Cerebellar nuclear complex (tissue), 1 donor: ENCODE measurements around the gene ANTKMT.
"Not testable (repeated sequence)": the region's sequence is repeated elsewhere in the genome, so short reads cannot be mapped to it uniquely, and the experiment has no call there.

ENCODE experiments used
- DNase-seq, 2 experiments: peaks; one replicate each; lab custom pipeline; 2025; lab: John Stamatoyannopoulos, UW

ANTKMT gene

GRCh38 chr16:728131-728889 is 7.4 kb downstream of the ANTKMT start:
- no peak for DNase-seq

GRCh38 chr16:728890-729744 is 8.2 kb downstream of the ANTKMT start:
- no peak for DNase-seq

GRCh38 chr16:729768-730665 is 9.1 kb downstream of the ANTKMT start:
- no peak for DNase-seq

DNA sequence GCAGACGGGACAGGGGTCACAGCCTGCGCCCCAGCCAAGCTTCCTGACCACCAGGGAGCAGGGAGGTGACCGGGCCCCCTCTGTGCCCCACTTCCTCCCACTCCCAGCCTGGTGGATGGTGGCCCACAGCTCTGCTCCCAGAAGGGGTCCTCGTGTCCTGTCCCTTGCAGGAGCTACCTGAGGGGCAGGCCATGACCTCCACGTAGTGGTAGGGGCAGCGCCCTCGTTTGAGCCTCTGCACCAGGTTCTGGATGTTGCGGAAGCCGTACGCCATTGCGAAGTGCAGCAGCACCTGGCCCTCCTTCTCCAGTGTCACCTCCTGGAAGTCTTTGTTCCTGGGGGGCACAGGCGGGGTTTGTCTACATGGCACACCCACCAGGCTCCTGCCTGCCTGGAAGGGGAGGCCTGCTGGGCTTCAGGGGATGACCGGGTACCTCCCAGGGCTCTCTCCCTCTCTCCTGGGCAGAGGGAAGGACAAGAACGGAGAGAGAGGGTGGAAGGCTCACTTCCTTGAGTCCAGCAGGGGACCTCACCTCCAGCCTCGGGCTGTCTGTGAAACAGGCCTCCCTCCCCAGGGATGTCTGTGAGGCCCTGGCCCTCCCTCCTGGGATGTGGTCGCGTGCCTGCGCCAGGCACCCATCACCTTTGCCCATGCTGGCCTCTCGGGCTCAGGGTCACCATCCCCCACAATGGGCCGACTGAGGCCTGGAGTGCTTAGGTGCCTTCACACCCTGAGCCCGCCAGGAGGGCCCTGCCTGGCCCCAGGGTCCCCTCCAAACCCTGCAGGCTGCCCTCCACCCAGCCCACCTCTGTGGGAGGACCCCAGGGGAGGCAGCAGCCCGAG is 9.9 kb downstream of the ANTKMT start:
- no peak for DNase-seq

DNA sequence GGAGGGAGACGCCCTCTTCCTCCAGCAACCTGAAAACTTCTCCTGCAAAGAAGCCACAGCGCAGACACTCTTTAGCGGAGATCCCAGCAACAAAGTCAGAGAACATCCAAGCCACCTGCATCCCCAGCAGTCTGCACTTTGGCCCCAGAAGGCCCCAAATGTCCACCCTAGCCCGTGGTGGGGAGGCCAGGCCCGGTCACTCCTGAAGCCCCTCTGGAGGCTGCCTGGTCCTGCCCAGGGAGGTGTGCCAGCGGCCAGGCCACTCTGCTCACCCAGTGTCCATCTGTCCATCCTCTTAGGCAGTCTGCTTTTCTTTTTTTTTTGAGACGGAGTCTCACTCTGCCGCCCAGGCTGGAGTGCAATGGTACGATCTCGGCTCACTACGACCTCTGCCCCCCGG is 11.4 kb downstream of the ANTKMT start:
- no peak for DNase-seq

DNA sequence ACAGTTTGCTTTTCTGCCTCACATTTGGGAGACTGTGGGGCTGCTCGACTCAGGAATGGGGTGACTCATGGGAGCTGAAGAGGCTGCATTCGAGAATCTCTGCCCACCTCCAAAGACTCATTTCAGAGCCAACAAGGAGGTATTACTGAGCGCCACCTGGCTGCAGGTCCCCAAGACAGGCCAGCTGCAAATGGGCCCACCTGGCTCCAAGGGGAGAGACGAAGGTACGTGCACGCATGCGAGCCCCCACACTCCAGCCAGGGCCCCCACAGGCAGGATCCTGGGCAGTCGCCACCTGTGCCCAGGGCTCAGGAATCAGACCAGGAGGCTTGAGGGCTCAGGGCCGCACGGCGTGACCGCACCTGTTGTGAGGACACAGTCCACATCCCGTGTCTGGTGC is 12.0 kb downstream of the ANTKMT start:
- DNase-seq = no peak

DNA sequence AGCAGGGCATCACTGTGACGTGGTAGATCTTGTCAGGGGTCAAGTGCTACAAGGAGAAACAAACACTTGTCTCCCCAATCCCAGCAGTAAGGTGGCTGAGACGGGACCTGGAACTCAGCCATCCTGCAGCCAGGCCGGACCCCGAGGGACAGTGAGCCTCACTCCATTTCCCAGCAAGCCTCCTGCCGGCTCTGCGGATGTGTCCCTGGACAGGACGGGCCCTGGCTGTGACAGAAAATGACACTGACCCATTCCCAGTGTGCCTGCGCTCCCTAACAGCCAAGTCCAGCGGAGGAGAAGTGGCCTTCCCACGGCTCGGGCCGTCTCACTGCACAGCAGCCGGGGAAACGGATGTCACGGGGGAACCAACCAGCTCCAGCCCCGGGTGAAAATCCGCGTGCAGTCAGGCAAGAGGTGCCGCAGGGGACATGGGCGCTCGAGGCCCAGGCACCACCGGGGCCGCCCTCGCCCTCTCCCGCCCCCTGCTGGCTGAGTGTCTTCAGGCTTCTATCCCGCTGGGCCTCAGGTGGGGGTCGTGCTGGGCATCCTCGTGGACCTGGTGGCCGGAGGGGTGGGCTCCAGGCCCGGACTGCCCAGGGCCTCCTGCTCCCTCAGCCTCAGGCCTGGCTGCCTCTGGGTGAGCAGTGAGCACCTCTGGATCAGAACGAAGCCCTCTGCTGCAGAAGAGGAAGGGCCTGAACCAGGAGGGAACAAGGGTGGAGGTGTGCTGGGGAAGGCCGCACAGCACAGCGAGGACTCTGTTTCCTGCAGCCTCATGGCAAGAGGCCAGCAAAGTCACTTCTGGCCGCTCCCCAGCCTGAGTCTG is 12.6 kb downstream of the ANTKMT start:
- DNase-seq = no peak

DNA sequence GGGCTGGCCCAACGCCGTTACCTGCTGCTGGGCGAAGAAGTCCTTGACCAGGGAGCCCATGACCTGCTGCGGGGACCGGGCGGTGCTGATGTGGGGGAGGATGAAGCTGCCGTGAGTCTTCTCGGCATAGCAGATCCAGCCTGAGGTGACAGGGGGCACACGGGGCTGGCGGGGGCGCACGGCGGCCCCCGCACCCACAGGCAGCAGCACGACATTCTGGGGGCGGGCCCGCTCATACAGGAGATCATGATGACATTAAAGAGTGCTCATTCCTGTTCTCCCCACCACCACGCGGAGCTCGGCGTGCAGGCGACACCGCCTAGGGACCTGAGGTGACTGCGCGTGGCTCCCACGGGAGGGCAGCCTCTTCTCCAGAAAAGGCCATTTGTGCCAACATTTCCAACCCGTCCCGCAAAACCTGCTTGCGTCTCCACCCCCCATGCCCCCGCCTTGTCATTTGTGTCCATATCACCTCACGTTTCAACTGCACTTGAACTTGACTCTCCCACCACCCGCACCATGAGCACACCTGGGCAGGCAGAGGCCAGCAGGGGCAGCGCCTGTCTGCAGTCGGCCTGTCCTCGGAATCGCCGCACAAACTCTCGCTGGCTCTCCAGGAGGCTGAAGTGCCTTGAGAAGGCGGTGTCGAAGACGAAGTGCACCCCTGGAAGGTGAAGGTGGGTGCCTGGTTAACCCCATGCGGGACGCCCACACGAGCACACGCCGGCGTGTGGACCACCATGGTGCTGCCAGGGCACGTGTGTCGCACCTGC is 13.4 kb downstream of the ANTKMT start:
- no peak for DNase-seq

DNA sequence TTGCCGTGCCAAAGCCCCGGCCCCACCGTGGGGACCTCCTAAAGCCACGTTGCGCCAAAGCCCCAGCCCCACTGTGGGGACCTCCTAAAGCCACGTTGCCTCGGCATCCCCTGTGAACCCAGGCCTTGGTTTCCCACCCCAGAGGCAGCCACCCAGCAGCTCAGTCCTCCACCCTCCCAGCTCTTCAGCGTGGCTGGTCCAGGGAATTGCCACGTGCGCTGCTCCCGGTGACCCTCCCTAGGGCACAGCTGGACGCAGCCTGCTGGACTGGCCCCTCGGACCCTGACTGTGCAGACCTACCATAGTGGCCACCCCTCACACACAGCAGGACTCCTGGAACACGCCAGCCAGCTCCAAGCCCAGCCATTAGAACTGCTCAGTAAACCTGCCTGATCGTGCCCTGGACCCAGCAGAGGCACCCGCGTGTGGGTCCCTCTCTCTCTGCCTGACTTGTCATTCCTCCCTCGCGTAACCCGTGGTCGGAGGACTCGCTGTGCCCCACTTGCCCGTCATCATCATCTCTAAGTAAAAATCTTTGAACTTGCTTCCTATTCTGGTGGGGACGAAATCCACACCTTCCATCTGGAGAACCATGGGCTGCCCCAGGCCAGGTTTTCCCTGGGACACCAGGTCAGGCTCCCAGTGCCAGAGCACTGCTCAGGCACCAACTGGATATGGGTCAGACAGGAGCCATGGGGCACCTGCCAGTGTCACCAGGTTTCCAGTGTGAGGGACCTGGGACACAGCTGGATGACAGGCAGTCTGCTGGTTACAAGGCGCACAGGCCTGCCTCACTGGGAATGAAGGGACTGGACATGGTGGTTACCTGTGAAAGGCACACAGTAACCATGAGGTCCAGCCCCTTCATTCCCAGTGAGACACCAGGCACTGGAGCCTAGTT is 14.3 kb downstream of the ANTKMT start:
- no peak for DNase-seq

DNA sequence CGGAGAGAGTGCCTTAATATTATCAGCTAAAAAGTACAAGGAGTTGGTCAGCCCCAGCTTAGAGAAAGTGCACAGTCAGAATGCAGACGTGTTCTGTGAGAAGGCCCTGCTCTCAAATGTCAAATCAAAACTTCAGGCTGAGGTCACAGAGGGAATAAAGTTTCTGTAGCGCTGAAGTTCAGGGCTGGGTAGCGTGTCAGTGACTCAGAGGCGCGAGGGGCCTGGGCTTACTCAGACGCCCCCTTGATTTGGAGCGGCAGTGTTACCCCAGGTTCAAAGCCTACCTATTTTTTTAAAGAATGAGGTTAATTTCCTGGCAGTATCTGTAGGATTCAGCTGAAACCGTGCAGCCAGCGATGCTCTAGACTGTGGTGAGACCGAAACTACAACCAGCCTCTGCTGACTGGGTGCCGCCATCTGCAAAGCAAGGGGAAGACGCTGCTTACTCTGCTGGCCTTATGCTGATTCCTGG is 15.1 kb downstream of the ANTKMT start:
- no peak for DNase-seq

DNA sequence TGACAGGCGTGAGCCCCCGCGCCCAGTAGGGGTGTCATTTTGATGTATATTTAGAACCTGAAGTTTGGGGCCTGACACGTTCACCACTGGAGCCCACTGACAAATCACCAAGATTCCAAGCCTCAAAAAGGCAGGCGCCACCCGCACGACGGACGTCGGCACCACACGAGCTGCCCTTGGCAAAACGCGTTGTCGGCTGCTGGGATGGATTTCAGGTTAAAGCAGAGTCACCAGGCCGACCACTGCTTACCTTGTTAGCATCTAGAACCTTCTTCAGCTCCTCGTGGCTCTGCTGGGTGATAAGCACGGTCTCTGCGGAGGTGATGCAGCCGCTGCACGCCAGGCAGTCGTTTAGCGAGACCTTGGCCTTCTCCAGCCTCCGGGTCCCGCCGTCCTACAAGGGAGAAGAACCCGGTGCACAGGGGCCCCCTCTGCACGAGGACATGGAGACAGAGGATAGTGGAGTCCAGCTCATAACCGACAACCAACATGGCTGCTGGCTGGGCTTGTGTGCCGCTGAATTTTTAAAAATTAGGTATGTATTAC is 16.1 kb downstream of the ANTKMT start:
- no peak for DNase-seq

GRCh38 chr16:739560-740458 is 18.9 kb downstream of the ANTKMT start:
- DNase-seq = no peak

DNA sequence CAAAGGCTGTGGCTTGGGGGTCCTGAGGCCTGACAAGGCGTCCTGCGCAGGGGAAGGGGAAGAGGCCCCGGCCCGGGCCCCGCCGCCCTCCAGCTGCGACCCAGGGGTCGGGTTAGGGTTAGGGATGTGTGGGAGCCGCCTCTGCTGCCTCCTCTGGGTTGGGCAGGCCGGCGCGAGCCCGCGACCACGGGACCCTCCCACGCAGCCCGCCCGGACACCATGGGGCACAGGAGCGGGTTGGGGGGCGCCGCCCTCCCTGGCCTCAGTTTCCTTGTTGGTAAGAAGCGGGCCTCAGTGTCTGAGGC is 19.5 kb downstream of the ANTKMT start:
- DNase-seq = no peak

- DNase-seq = peak in 1 of 2 experiments; percentile 23
Measured at GRCh38 chr16:740764-741505, 20.0 kb downstream of the ANTKMT start, which contains the start of gene CIAO3. TSS of gene CIAO3 (minus strand) at chr16:740997. CDS start at chr16:740985, 12 bp downstream.

DNA sequence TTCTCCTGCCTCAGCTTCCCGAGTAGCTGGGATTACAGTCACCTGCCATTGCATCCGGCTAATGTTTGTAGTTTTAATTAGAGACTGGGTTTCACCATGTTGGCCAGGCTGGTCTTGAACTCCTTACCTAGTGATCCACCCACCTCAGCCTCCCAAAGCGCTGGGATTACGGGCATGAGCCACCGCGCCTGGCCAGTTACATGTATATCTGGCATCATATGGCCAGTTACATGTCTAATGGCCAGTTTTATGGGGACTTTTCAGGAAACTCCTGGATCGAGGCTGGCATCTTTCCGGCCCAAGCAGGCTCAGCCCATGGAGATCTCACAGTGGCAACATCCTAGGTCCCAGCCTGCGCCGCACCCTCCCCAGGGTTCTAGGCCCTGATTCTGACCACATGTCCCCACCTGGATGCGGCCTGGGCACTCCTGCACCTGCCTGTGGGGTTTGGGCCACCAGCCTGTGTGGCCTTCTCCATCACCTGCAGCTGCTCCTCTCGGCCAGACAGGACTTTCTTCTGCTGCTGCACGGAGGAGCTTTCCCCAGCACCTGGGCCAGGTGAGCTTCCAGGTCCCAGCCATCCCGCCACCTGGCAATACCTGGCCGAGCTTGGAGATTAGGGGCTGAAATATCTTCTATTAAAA is 21.2 kb downstream of the ANTKMT start:
- no peak for DNase-seq

GRCh38 chr16:742894-743293 is 21.9 kb downstream of the ANTKMT start:
- DNase-seq = not testable (repeated sequence)
